Ovary (tissue), 9 donors: ENCODE results near the gene DYRK1A. TPM values are rescaled to one million over a fixed set of nuclear protein-coding genes. Genes with fewer than 3 reads are reported as not detected.

Experiments used
- DNase-seq, 5 donors: peaks; one replicate each; pipeline ENCODE4 v3.0.0-alpha.2; 2019 to 2020
- H3K27ac ChIP-seq, 2 donors: fragments of 200-600 bp; one replicate each; pipeline versions ENCODE4 v1.5.1 to v1.8.0; 2019 to 2022
- H3K27me3 ChIP-seq: fragments of 200-600 bp; one replicate; pipeline ENCODE4 v1.8.0; 2022
- H3K36me3 ChIP-seq: fragments of 200-600 bp; sonication (generic); one replicate; pipeline ENCODE4 v1.5.1; 2019
- H3K4me1 ChIP-seq: one replicate; pipeline ENCODE4 v1.8.1; 2013; ENCODE audit warnings: mild to moderate bottlenecking, moderate library complexity; ENCODE audit not compliant: insufficient read depth
- H3K4me3 ChIP-seq: fragments of 200-600 bp; sonication (generic); one replicate; pipeline ENCODE4 v1.5.1; 2017
- H3K9me3 ChIP-seq, 2 donors: fragments of 200-600 bp in 1 of 2; sonication (generic) in 1 of 2; one replicate each; pipeline versions ENCODE4 v1.5.1 to v1.8.1; 2013 to 2019; ENCODE audit warnings: mild to moderate bottlenecking in 1 of 2, moderate library complexity in 1 of 2
- EP300 ChIP-seq: sonication (generic); formaldehyde crosslinking; IDR thresholded peaks from one replicate; pipeline ENCODE4 v1.6.1; 2017; ENCODE audit warnings: antibody characterized with exemption
- POLR2A ChIP-seq: fragments of 450-650 bp; IDR thresholded peaks from one replicate; pipeline ENCODE4 v1.6.1; 2017; ENCODE audit warnings: antibody characterized with exemption, mild to moderate bottlenecking, moderate library complexity
- WGBS, 3 donors: extraction: QIAGEN DNeasy Blood & Tissue Kit in 1 of 3; methylation state at CpG; one replicate each; pipeline versions ENCODE4 v1.1.5 to v1.1.7; 2013 to 2017; 5-methylcytosine and 5-hydroxymethylcytosine counted together
- intact Hi-C, 4 donors: fragments of 100-400 bp; cut with DNase I; formaldehyde crosslinking; loops; one replicate each; pipeline versions ENCODE4 v1.11.0 to v1.15.1; 2022 to 2023
- polyA plus RNA-seq, 2 donors: library from polyadenylated mRNA; stranded (reverse); fragments of 200-250 nt in 1 of 2; fragments of 350-450 nt in 1 of 2; fragmentation: Illumina TruSeq in 1 of 2; extraction: RNeasy Lipid Tissue Mini Kit (QIAGEN cat#74804) in 1 of 2; gene quantifications; one replicate each; pipeline ENCODE4 v1.2.3, GENCODE V29; 2013 to 2014
- total RNA-seq, 7 donors: library from RNA; depleted of rRNA in 2 of 7; stranded (reverse); fragments of >200 nt in 2 of 7; fragmentation: NEBNext Ultra II Directional in 3 of 7; extraction: Animal tissue kit (Norgen Biotek cat#: 25700) in 3 of 7; gene quantifications; one replicate each; pipeline versions ENCODE4 v1.1.0 to v1.2.4, GENCODE V29; 2016 to 2023
- TF ChIP-seq, protein P1 (sequence below), 3 donors: fragments of 450-650 bp in 2 of 3; fragments of 200-600 bp in 1 of 3; IDR thresholded peaks; one replicate each; pipeline versions ENCODE4 v1.5.1 to v1.8.0; 2016 to 2022; ENCODE audit warnings: antibody characterized with exemption in 3 of 3, mild to moderate bottlenecking in 1 of 3
- donor health status: DM: no; HTN: no; CAD: no; lungs with moderate emphysema.
- donor health status: DM: no; HTN: no; CAD: no.
- donor health status: Bipolar disorder and iron deficiency.
- donor health status: DM: yes; HTN: yes; CAD: no.
- donor health status: DM: no; HTN: no; CAD: no.
- donor health status: DM: yes; HTN: yes; CAD: no.

Gene DYRK1A
- total and polyA plus RNA-seq, 9 donors = 30.9 to 89.0 (median 73.9) TPM

DNA sequence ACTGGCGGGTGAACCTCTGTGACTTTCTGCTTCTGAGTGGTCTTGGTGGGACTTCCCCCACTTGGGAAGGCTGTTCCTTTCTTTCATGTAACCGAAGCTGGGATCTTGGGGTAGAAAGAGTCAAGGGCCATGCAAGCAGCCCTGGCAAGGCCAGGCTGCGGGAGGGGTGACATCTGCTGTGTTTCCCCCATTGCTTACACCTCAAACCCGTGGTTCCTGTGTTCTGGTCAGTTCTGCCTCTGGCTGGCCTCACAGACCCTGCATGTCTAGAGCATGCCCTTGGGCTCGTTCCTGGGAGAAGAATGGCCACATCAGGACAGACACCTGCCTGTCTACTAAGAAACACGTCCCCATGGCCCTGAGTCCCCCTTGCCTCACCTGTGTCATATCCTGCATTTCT, 207.7 kb downstream of the DYRK1A start:
- no peaks in the 10 kb centered on the region for H3K4me1 ChIP-seq
- H3K9me3 ChIP-seq = no peaks in the 10 kb centered on the region
- TF ChIP-seq POLR2A (no peak), EP300 (no peak)
- TF ChIP-seq, protein P1, sequence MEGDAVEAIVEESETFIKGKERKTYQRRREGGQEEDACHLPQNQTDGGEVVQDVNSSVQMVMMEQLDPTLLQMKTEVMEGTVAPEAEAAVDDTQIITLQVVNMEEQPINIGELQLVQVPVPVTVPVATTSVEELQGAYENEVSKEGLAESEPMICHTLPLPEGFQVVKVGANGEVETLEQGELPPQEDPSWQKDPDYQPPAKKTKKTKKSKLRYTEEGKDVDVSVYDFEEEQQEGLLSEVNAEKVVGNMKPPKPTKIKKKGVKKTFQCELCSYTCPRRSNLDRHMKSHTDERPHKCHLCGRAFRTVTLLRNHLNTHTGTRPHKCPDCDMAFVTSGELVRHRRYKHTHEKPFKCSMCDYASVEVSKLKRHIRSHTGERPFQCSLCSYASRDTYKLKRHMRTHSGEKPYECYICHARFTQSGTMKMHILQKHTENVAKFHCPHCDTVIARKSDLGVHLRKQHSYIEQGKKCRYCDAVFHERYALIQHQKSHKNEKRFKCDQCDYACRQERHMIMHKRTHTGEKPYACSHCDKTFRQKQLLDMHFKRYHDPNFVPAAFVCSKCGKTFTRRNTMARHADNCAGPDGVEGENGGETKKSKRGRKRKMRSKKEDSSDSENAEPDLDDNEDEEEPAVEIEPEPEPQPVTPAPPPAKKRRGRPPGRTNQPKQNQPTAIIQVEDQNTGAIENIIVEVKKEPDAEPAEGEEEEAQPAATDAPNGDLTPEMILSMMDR (IDR thresholded peaks at IDR 0.05) = no peak
- intact Hi-C loops = no loop called here
- H3K27me3 ChIP-seq = no peaks in the 10 kb centered on the region
- no peak overlapping the region for H3K27ac ChIP-seq
- H3K4me3 ChIP-seq = no peak overlapping the region
- H3K36me3 ChIP-seq = no peaks in the 10 kb centered on the region
- no peak for DNase-seq
- 93 to 97% (median 94%) methylated on average over 6 of the region's 6 CpGs for WGBS, 3 donors

DNA sequence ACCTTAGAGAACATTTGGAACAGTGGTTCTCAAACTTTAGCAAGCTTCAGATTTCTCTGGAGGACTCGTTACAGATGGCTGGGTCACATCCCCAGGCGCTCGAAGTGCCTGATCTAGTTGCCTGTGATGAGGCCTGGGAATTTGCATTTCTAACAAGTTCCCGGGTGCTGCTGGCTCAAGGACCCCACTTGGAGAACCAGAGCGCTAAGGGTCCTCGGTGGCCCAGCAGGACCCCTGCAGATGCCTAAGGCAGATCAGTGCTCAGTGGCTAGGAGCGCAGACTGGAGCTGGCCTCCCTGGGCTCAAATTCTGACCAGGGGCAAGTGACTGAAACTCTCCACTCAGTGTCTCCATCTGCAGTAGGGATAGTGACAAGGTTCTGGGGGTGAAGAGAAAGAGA, 208.2 kb downstream of the DYRK1A start:
- 94 to 98% (median 97%) methylated on average over 7 of the region's 7 CpGs for WGBS, 3 donors
- TF ChIP-seq, protein P1 (IDR thresholded peaks at IDR 0.05) = no peak
- TF ChIP-seq EP300 = no peak
- no peak for TF ChIP-seq POLR2A
- no peak overlapping the region for H3K4me3 ChIP-seq
- no peaks in the 10 kb centered on the region for H3K27me3 ChIP-seq
- intact Hi-C loops = no loop called here
- no peaks in the 10 kb centered on the region for H3K36me3 ChIP-seq
- no peaks in the 10 kb centered on the region for H3K4me1 ChIP-seq
- no peak overlapping the region for H3K27ac ChIP-seq
- no peaks in the 10 kb centered on the region for H3K9me3 ChIP-seq
- DNase-seq = no peak

DNA sequence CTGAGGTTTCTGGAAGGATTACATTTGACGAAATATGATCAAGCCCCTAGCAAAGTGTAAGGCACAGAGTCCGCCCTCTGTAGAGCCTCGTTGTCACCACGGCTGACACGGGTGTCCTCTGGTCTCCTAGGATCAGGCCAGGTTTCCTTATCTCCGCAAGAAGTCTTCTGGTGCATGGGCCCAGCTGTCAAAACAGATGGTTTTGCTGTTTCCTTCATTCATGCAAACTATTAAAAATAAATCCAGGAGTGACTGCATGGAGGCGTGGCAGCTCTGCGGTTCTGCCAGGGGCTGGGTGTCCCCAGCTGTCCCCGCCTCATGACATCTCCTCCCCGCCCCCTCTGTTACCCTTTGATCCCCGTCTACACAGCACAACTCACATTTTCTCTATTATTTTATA, 209.0 kb downstream of the DYRK1A start:
- no peak for DNase-seq
- no peaks in the 10 kb centered on the region for H3K36me3 ChIP-seq
- intact Hi-C loops = no loop called here

More for the DNA sequence above, 209.0 kb downstream of the DYRK1A start:
- TF ChIP-seq, protein P1 (IDR thresholded peaks at IDR 0.05) = no peak
- TF ChIP-seq EP300 (no peak), POLR2A (no peak)
- Histone ChIP-seq H3K27me3 (no peaks in the 10 kb centered on the region), H3K9me3 (no peaks in the 10 kb centered on the region), H3K4me3 (no peak overlapping the region), H3K27ac (no peak overlapping the region), H3K4me1 (no peaks in the 10 kb centered on the region)
- WGBS, 3 donors = 85 to 91% (median 88%) methylated on average over 11 of the region's 11 CpGs

Other genes with a start within 250 kb of the DYRK1A start
- 10 to 100 TPM; 23.8 to 38.4 (median 33.9) TPM for gene VPS26C, start 99.4 kb upstream of the DYRK1A start, total RNA-seq
- 10 to 100 TPM; 16.3 to 47.7 TPM for gene VPS26C, start 99.4 kb upstream of the DYRK1A start, polyA plus RNA-seq